HG02610 (cell line): ENCODE results near the gene LDHAL6B.

Source experiments
- ATAC-seq: cut with Tn5 transposase; IDR thresholded peaks from one replicate; pipeline ENCODE4 v1.9.1; 2021; ENCODE audit warnings: mild to moderate bottlenecking, moderate library complexity; ENCODE audit not compliant: unreplicated experiment

LDHAL6B gene

GRCh38 chr15:59216911-59217310, 10.3 kb downstream of the LDHAL6B start:
- ATAC-seq: no peak

DNA sequence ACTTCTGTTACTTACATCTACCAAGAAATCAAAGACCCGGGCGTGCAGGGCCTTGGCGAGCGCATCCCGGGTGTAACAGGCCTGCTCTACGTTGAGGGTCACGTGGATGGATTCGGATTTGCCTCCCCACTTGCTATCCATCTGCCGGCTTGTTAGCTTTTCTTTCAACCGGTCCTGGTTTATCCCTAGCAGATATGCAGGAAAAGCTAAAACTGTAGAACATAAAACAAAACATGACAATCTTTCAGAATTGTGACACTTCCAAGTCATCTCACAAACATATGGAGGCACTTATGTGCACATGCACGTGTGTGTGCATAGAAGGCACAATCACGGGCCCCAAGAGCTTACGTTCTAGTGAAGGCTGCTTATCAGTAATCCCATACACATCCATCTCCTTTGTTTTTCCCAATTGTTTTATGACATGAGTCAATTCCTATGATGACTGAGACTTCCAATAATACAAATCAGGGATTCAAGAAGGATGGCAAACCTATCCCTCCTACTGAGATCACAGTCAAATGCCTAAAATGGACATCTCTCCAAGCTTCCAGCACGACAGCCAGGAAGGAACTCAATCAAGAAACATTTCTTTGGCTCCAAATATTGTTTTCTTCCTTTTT, 11.3 kb downstream of the LDHAL6B start:
- no peak for ATAC-seq

- ATAC-seq: no peak
These were observed 12.1 kb downstream of the LDHAL6B start for GRCh38 chr15:59218710-59219109.

DNA sequence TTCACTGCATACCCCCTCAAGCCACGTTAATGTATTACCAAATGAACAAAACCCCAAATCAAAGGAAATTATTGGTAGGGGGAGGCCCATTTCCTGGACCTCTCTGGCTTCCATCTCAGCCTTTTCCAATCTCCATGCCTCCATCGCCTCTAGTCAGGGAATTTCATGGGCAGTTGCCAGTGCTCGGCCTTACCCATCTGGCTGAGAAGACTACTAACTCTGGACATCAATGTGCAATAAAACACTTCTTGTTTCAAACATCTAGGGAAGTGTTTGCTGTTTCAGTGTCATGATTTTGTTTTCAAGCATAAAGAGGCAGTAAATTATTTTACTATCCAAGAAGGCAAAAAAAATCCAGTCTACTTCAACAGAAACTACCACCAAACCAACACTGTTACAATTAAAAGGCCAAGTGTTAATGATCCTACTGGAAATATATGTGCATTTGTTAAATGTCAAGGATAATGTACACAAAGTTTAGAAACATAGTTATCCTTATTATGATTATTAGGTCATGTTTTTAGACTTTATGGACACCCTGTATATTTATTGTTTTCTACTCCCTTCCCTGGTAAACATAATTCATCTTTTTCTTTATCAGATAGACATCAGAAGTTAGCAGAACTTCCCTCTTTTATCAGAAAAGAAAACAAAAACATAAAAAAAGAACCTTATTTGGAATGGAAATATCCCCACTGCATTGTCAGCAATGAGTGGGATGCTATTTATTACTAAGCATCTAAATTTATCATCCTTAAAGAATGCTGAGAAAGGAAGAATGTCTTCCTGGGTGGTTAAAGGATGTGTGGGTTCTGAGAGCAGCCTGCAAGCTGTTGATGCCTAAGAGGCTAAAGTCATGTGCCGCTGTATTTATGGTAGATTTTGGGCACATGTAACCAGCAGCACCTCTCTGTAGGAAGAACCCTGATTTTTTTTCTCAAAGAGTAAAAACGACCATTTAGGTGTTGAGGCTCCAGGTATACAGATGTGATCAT, 15.2 kb downstream of the LDHAL6B start:
- ATAC-seq: no peak

DNA sequence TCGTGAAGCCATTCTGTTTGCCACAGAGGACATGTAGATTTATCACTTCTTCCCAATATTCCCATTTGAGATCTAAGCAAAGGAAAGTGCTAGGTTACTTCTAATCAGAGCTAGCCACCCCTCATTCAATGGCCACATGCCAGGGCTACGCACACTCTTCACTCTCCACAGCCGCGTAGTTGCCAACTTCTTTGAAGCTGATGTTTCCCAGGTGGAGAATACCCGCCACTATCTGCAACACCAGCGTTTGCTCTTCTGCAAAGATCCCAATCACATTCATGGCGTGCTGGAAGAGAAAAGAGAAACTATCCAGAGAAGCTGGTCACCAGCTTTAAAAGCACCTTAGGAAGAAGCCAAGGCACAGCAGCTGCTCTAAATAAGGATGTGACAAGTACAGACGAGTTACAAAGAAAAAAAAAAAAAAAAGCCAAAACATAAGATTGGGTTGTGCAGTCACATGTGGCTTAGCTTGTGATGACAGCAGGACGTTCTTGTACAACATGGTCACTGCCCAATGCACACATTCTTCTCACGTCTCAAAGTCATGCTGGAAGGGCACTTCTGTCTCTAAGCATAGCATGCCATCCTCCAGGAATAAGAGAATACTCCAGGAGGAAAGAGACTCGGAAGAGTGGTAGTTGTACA, 16.4 kb downstream of the LDHAL6B start:
- ATAC-seq: no peak

- no peak for ATAC-seq
These were observed 17.1 kb downstream of the LDHAL6B start for GRCh38 chr15:59223736-59224135.

- no peak for ATAC-seq
These were observed 17.8 kb downstream of the LDHAL6B start for GRCh38 chr15:59224474-59224873.

- no peak for ATAC-seq
These were observed 20.4 kb downstream of the LDHAL6B start for GRCh38 chr15:59227021-59227420.

DNA sequence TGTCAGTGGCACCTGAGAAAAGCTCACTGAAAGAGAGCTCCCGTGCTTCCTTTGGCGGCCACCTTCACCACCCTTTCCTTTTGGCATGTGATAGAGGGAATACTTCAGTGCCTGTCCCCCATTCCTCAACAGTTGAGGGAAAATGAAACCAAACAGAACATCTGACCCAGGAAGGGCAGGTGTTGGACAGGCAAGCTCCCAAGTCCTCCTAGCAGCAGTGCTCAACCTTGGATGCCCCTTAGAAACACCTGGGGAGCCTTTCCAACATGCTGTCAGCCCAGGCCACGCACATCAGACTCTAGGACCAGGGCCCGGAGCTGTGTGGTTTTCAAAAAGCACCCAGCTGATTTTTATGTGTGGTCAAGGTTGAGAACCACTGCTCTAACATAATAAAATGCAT, 22.4 kb downstream of the LDHAL6B start:
- ATAC-seq: no peak

- ATAC-seq: no peak
These were observed 22.8 kb downstream of the LDHAL6B start for GRCh38 chr15:59229453-59229852.

- no peak for ATAC-seq
These were observed 23.9 kb downstream of the LDHAL6B start for GRCh38 chr15:59230531-59231055.

DNA sequence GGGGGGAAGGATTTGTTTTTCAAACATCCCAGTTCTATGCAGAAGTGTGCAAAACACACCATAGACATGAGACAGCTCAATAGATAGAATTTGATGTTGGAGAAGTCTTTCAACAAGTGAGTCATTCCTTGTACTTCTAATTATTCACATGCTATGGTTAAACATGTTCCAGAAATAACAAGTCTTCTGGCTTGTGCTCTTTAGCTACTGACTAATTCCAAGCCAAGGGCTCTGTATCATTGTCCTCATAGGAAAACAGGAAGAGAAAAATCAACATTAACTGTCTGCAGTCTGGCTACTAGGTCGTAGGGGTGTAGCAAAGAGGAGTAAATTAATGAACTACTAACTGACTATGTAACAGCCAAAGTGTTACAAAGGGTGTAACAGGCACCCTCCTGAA, 25.8 kb downstream of the LDHAL6B start:
- no peak for ATAC-seq

GRCh38 chr15:59236394-59236793, 29.8 kb downstream of the LDHAL6B start:
- ATAC-seq: no peak

- ATAC-seq: peak; percentile 60
These were observed 30.6 kb downstream of the LDHAL6B start for GRCh38 chr15:59237119-59237855.

DNA sequence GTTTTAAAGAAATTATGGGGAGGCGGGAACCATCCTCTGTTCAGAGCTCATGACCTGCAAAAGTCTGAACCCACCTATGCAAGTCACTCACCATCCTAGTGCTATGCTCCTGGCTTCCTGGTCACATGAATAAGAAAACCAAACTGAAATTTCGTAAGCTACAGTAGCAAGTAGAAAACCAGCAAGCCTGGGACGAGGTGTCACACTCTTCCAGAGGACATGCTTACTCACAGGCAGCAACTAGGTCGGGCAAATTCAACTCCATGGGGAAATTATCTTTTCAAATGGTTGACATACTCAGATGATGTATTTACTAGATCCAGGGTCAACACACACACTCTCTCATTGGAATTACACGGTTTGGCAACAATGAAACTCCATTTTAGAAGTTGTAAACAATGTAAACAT, 31.3 kb downstream of the LDHAL6B start:
- peak; percentile 56 for ATAC-seq

GRCh38 chr15:59240036-59240435, 33.4 kb downstream of the LDHAL6B start:
- ATAC-seq: no peak

DNA sequence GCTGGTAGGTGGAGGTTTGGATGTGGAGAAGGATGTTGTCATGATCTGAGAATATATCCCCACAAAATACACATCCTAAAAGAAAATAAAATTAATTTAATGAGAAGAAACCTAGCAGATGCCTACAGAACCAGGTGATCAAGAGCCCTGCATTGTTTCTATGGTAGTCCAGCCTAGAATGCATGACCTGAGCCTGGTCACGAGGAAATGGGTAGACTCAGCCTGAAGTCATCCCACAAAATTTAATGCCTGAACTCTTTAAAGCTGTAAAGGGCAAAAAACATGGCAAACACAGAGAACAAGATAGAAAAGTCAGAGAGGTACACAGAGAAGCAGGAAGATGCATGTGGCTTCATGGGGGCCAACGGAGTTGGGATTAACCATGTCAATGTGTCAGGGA, 36.0 kb downstream of the LDHAL6B start:
- ATAC-seq: no peak

GRCh38 chr15:59243622-59244021, 37.0 kb downstream of the LDHAL6B start:
- ATAC-seq: no peak

DNA sequence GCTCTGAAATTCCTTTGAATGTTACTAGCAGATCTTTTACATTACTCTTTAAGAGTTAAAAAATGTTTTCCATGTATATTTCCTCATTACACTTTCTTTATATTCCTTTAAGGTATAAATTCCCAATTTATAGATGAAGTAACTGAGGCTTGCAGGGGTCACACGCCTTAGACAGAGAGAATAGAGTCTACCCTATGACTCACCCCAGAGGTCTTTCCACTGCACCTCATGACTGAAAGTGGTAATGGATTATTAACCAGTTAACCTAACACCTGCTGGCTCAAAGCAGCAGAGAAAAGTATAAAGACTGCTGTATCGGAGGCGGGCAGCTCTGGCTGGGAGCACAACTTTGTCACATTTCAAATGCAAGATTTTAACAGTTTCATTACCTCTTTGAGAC, 37.7 kb downstream of the LDHAL6B start:
- peak; percentile 82 for ATAC-seq

DNA sequence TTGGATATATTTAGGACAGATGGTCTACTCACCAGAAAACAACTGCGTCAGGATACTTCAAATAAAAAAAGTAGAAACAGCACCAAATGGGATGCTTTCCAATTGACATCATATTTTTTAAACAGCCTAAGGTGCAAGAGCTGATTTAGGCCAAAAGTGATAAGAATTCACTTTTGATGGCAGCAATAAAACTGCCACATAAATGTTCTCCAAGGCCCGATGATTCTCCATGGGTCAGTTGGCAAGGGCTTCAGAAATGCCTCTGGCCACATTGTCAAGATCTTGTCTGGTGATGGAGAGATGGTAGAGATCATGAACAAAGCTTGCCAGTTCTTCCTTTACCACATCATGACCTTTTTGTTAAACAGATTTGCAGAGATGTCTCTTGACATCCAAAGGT, 38.9 kb downstream of the LDHAL6B start:
- no peak for ATAC-seq

DNA sequence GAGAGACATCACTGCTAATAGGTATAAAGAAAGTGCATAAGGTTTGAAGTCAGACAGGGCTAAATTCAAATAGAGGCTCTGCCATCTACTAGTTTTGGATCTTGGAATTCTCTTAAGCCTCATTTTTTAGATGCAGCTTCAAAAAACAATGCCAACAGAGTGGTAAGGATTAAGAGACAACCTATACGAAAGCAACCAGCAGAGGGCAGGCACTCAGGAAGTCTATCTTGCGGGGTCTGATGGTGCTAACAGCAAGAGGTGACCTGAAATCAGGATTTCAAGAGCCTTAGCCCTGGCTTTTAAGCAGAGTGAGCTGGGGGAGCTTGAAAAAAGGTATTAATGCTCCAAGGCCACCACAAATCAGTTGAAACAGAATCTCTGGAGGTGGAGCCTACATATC, 40.7 kb downstream of the LDHAL6B start:
- ATAC-seq: no peak
